Stimulated activated CD8-positive, alpha-beta memory T cell treated with anti-CD3 and anti-CD28 coated beads, Interleukin-2, amount 100 ng/mL, for 1 hour (primary cell): Measurements from ENCODE around the gene YWHAE.
"Not testable (repeated sequence)": the region's sequence is repeated elsewhere in the genome, so short reads cannot be mapped to it uniquely, and the experiment has no call there.

Experiments used
- DNase-seq, 2 donors: peaks; one replicate each; pipeline ENCODE4 v3.0.0-alpha.2; 2020; ENCODE audit warnings: low read depth in 2 of 2

YWHAE gene

DNA sequence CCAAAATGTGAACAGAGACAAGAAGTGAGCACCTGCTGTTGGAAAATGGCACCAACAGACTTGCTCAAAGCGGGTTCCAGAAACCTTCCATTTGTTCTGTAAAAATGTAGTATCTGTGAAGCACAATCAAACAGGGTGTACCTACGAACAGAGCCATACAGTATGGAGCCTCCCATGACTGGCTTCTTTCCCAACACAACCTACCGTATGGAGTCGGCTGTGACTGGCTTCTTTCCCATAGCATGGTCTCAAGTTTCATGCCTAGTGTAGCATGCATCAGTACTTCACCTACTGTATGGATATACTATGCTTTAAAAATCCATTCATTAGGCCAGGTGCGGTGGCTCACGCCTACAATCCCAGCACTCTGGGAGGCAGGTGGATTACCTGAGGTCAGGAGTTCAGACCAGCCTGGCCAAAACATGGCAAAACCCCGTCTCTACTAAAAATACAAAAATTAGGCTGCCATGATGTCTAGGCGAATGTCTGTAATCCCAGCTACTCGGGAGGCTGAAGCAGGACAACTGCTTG, 26.2 kb downstream of the YWHAE start:
- DNase-seq, result no peak

- no peak for DNase-seq
Observed at GRCh38 chr17:1372618-1373017, 27.4 kb downstream of the YWHAE start.

- no peak for DNase-seq
Observed at GRCh38 chr17:1371893-1372590, 28.0 kb downstream of the YWHAE start.

DNA sequence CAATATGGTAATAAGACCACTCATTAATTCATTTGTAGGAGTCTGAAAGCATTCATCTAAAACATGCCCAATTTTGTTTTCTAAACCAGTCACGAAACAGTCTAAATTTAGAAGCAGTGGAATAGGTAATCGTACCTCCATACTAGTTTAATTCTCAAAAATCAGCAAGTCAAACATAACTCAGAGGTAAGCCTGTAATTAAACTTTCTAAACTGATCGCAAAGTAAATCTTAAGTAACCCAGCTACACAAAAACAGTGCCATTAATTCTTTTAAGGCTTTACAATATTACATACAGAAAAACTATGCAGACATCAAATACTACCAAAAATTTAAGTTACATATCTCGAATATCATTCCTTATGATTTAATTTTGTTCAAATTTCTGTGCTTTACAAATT, 31.4 kb downstream of the YWHAE start:
- no peak for DNase-seq

GRCh38 chr17:1367351-1367745, 32.7 kb downstream of the YWHAE start:
- DNase-seq, result no peak

DNA sequence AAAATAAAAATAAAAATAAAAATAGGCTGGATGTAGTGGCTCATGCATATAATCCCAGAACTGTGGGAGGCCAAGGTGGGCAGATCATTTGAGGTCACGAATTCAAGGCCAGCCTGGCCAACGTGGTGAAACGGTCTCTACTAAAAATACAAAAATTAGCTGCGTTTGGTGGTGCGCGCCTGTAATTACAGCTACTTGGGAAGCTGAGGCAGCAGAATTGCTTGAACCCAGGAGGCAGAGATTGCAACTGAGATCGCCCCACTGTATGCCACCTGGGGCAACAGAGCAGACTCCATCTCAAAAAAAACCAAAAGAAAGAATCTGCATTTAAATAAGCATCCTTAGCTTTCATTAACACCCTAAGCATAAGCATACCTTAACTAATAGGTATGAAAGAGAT, 33.8 kb downstream of the YWHAE start:
- DNase-seq, result no peak

GRCh38 chr17:1365445-1366039, 34.5 kb downstream of the YWHAE start:
- DNase-seq, result peak in 1 of 2 donors; percentile 27

DNA sequence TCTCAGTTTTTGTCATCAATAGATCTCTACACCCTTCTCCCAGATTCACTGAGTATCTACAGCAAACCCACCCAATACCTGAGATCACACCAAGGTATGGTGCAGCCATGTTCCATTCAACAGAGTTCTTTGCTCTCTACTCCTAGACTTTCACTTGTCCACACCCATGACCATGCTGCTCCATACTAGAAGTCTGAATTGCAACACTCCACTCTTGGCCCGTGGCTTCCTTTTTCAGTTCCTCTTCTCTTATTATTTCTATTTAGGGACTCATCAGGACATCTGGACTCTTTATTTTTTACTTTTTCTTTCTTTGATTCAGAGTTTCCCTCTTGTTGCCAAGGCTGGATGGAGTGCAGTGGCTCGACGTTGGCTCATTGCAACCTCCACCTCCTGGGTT, 37.1 kb downstream of the YWHAE start:
- DNase-seq, result no peak

GRCh38 chr17:1362065-1362848, 37.8 kb downstream of the YWHAE start:
- DNase-seq, result no peak

- no peak for DNase-seq
Observed at GRCh38 chr17:1360975-1361374, 39.0 kb downstream of the YWHAE start.

DNA sequence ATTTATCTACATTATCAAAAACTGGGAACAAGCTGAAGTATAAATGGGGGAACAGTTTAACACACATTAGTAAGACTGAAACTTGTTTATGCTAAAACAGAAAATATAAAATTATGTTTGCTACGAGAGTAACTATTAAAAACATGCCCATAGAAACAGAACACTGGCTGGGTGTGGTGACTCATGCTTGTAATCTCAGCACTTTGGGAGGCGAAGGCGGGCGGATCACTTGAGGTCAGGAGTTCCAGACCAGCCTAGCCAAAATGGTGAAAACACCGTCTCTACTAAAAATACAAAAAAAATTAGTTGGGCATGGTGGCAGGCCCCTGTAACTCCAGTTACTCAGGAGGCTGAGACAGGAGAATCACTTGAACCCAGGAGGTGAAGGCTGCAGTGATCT, 39.7 kb downstream of the YWHAE start:
- DNase-seq, result not testable (repeated sequence)

DNA sequence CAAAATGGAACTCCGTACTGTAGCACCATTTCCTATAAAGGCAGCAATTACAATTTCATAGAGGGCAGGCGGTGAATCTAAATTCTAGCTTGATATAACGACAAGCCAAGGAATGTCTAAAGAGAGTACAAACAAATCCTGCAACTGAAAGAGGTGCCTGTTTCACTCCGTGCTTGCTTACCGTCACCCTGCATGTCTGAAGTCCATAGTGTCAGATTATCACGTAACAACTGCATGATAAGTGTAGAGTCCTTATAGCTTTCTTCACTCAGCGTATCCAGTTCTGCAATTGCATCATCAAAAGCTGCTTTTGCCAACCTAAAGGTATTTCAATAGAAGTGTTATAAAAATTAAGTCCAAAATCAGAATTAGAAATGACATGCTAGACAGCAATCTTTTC, 46.0 kb downstream of the YWHAE start:
- no peak for DNase-seq

GRCh38 chr17:1352530-1352929, 47.5 kb downstream of the YWHAE start:
- not testable (repeated sequence) for DNase-seq

GRCh38 chr17:1351971-1352370, 48.1 kb downstream of the YWHAE start:
- no peak for DNase-seq

DNA sequence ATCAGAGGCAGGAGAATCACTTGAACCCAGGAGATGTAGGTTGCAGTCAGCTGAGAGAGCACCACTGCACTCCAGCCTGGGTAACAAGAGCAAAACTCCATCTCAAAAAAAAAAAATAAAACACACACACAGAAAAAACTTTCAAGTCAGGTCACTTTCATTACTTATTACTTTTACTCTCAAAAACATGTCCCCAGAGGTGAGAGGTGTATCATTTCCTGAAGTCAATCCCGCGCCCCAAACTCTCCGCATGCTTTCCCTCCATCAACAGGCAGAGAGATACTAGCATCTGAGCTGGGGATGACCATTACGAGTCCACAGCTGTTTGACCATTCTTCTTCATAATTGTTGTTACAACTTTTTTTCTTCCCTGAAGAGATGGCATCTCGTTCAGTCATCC, 48.7 kb downstream of the YWHAE start:
- no peak for DNase-seq

DNA sequence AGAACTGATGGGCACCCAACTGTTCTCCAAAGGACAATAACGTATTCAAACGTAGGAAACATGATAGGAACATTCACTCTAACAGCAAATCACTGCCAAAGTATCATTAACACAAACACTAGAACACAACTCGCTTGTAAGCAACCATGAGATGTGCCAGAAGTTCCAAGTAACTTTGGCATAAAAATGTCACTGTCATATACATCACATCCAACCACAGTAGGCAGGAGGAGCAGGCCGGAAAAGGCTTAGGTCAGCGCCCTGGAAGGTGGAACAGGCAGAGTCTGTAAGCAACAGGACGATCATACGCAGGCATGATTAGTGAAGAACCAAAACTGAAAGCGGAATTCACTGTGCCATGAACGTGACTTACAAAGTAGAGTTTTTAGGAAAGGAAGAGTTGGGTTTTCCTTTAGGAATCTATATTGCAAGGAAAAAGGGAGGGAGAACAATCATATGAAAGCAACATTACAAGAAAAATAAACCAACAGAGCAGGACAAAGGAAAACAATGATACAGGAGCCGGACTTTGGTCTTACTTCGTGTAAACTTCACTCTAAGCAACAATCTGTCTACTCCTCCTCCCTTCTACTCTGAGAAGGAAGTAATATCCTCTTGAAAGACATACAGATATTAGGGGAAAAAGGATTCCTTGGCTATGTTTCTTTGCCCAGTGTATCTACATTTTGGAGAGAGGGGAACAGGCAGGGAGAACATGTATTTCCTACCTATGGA, 52.3 kb downstream of the YWHAE start:
- no peak for DNase-seq

DNA sequence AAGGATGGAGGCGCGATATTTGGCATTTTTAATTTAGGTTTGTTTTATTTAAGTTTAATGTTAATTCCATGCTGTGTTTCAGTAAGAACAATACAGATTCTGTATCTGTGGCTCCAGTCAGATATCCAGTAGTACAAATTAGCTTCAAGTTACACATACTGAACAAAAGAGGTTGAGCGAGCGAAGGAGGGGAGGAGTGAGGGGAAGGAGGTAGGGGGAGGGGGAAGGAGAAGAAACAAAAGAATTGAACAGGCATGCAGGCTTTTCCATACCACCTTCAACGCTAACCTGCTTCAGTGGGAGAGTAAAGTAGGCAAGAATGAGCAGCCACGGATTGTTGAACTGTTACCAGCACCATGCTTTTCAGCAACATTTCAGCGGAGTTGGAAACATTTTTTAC, 55.5 kb downstream of the YWHAE start:
- DNase-seq, result no peak

GRCh38 chr17:1343554-1343953, 56.5 kb downstream of the YWHAE start:
- no peak for DNase-seq

DNA sequence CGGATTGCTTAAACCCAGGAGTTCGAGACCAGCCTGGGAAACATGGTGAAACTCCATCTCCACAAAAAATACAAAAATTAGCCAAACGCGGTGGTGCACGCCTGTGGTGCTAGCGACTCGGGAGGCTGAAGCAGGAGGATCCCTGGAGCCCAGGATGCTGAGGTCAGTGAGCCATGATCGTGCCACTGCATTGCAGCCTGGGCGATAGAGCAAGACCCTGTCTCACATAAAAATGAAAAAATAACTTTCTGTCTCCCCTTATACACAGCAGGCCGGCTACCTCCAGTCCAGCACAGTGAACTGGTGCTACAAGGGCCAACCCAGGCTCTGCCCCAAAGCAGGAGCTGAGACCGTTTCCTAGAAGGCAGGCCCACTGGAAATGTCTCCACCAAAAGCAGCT, 59.7 kb downstream of the YWHAE start:
- DNase-seq, result no peak

GRCh38 chr17:1331708-1332107, 68.3 kb downstream of the YWHAE start:
- DNase-seq, result no peak

DNA sequence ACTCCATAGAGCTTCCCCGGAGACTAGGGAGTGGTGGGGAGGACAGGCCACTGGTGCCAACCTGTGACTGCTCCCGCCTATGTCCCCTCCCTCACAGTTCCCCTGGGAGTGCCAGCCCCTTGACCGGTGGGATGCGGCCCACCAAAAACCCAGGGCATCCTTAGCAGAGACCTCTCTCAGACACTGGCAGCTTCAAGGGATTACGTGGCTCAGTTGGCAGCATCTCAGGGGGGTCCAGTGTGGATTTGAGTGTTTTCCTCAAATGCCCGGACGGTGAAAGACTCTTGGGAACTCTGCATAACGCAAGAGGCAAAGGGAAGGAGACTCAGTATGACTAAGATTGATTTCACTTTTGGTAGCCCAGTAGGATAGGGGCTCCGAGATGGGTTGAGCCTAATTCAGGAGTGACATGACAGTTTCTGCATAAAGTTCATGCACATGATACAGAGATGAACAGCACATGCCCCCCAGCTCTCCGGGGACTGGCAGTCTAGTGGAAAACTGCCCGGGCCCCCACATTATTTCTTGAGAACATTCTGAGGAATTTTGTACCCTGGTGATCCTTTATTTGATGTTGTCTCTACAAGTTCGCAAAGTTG, 70.2 kb downstream of the YWHAE start:
- DNase-seq, result no peak

- DNase-seq, result no peak
Observed at GRCh38 chr17:1328437-1328836, 71.6 kb downstream of the YWHAE start.
